Astrocyte (in vitro differentiated cells and primary cell): ENCODE measurements around the gene CPA1. TPM values are rescaled to one million over a fixed set of nuclear protein-coding genes. Genes with fewer than 3 reads are reported as not detected.

Experiments used
- DNase-seq: peaks from one replicate; pipeline ENCODE4 v3.0.0-alpha.2; 2010; ENCODE audit warnings: low read depth
- FAIRE-seq: peaks from 2 replicates; lab custom pipeline; 2011; peaks lifted over from hg19 to GRCh38; lab: Jason Lieb, UNC
- H2AFZ ChIP-seq: 2 replicates; pipeline ENCODE4 v1.6.0; 2012; ENCODE audit warnings: low read depth, low read length, inconsistent platforms
- H3K27ac ChIP-seq: 2 replicates; pipeline ENCODE4 v1.5.1; 2011; ENCODE audit warnings: low read depth, low read length, inconsistent platforms
- H3K27me3 ChIP-seq: 2 replicates; pipeline ENCODE4 v1.6.0; 2011; ENCODE audit warnings: low read length, inconsistent platforms; ENCODE audit not compliant: insufficient read depth
- H3K36me3 ChIP-seq: 2 replicates; pipeline ENCODE4 v1.5.1; 2011; ENCODE audit warnings: low read length, inconsistent platforms; ENCODE audit not compliant: insufficient read depth
- H3K4me1 ChIP-seq: 2 replicates; pipeline ENCODE4 v1.5.1; 2011; ENCODE audit warnings: low read length, inconsistent platforms; ENCODE audit not compliant: insufficient read depth
- H3K4me2 ChIP-seq: 2 replicates; pipeline ENCODE4 v1.6.0; 2012; ENCODE audit warnings: low read length, inconsistent platforms
- H3K4me3 ChIP-seq: 2 replicates; pipeline ENCODE4 v1.5.1; 2011; ENCODE audit warnings: low read depth, mild to moderate bottlenecking, low read length, inconsistent platforms; ENCODE audit not compliant: insufficient read depth
- H3K79me2 ChIP-seq: 2 replicates; pipeline ENCODE4 v1.6.0; 2012; ENCODE audit warnings: mild to moderate bottlenecking, low read length, inconsistent platforms; ENCODE audit not compliant: insufficient read depth
- H3K9ac ChIP-seq: 2 replicates; pipeline ENCODE4 v1.6.0; 2012; ENCODE audit warnings: mild to moderate bottlenecking, low read length, inconsistent platforms
- H3K9me3 ChIP-seq: 2 replicates; pipeline ENCODE4 v1.5.1; 2012; ENCODE audit warnings: low read depth, mild to moderate bottlenecking, low read length, inconsistent platforms; ENCODE audit not compliant: insufficient read depth
- H4K20me1 ChIP-seq: 2 replicates; pipeline ENCODE4 v1.6.0; 2012; ENCODE audit warnings: low read length, inconsistent platforms; ENCODE audit not compliant: insufficient read depth
- H3K27ac Mint-ChIP-seq: one replicate; pipeline ENCODE4 v1.8.0; 2021; ENCODE audit warnings: mild to moderate bottlenecking, mixed read lengths; ENCODE audit not compliant: unreplicated experiment
- H3K27me3 Mint-ChIP-seq: one replicate; pipeline ENCODE4 v1.8.0; 2021; ENCODE audit warnings: low read depth, mixed read lengths; ENCODE audit not compliant: unreplicated experiment
- H3K36me3 Mint-ChIP-seq: one replicate; pipeline ENCODE4 v1.8.0; 2021; ENCODE audit warnings: low read depth, mixed read lengths; ENCODE audit not compliant: unreplicated experiment
- H3K4me1 Mint-ChIP-seq: one replicate; pipeline ENCODE4 v1.8.0; 2021; ENCODE audit warnings: low read depth, mixed read lengths; ENCODE audit not compliant: unreplicated experiment
- H3K4me3 Mint-ChIP-seq: one replicate; pipeline ENCODE4 v1.8.0; 2021; ENCODE audit warnings: mild to moderate bottlenecking, moderate library complexity, mixed read lengths; ENCODE audit not compliant: unreplicated experiment
- H3K9me3 Mint-ChIP-seq: one replicate; pipeline ENCODE4 v1.8.0; 2021; ENCODE audit warnings: mild to moderate bottlenecking, mixed read lengths; ENCODE audit not compliant: unreplicated experiment
- CTCF ChIP-seq: IDR thresholded peaks from 2 replicates; pipeline ENCODE4 v1.5.1; 2011; ENCODE audit warnings: low read depth, mild to moderate bottlenecking, inconsistent platforms, low read length, moderate library complexity; ENCODE audit not compliant: insufficient read depth
- EZH2 ChIP-seq: IDR thresholded peaks from 2 replicates; pipeline ENCODE4 v1.6.1; 2012; ENCODE audit warnings: mild to moderate bottlenecking, low read length, inconsistent platforms; ENCODE audit not compliant: insufficient read depth
- total RNA-seq: library from RNA; stranded (reverse); gene quantifications from 2 replicates; pipeline ENCODE4 v1.2.1, GENCODE V29; 2021

Gene CPA1
- total RNA-seq, 1 donor from 2014 or later = not detected

- Histone ChIP-seq H3K9me3 (no peaks in the 10 kb centered on the region), H3K27me3 (no peaks in the 10 kb centered on the region), H3K4me3 (no peak overlapping the region), H3K36me3 (no peaks in the 10 kb centered on the region), H3K79me2 (no peaks in the 10 kb centered on the region), H3K4me1 (peaks cover 35% of the 10 kb centered on the region), H3K4me2 (peak overlapping the region; percentile 90), H2AFZ (no peak overlapping the region), H3K9ac (no peak overlapping the region), H3K27ac (no peak overlapping the region), H4K20me1 (no peaks in the 10 kb centered on the region)
- no peak for DNase-seq
- peaks cover 49% of the 10 kb centered on the region for H3K4me1 Mint-ChIP-seq
- no peaks in the 10 kb centered on the region for H3K36me3 Mint-ChIP-seq
- TF ChIP-seq CTCF (no peak), EZH2 (no peak)
- FAIRE-seq = no peak
- H3K27ac Mint-ChIP-seq = peak overlapping the region; percentile 84
- H3K27me3 Mint-ChIP-seq = peaks cover 8% of the 10 kb centered on the region
- H3K4me3 Mint-ChIP-seq = no peak overlapping the region
- no peaks in the 10 kb centered on the region for H3K9me3 Mint-ChIP-seq
Measured at GRCh38 chr7:130351791-130352090, 28.6 kb upstream of the CPA1 start.

GRCh38 chr7:130352194-130353074, 27.9 kb upstream of the CPA1 start:
- no peaks in the 10 kb centered on the region for H3K9me3 ChIP-seq
- no peaks in the 10 kb centered on the region for H4K20me1 ChIP-seq
- Mint-ChIP-seq H3K27ac (peak overlapping the region; percentile 84), H3K4me3 (no peak overlapping the region), H3K27me3 (peaks cover 8% of the 10 kb centered on the region), H3K36me3 (no peaks in the 10 kb centered on the region), H3K4me1 (peaks cover 55% of the 10 kb centered on the region), H3K9me3 (no peaks in the 10 kb centered on the region)
- H3K4me2 ChIP-seq = peak overlapping the region; percentile 90
- peak overlapping the region; percentile 78 for H3K27ac ChIP-seq
- H2AFZ ChIP-seq = peak overlapping the region; percentile 77
- DNase-seq = peak; percentile 61
- H3K9ac ChIP-seq = peak overlapping the region; percentile 74
- H3K4me1 ChIP-seq = peaks cover 41% of the 10 kb centered on the region
- no peak for TF ChIP-seq EZH2
- TF ChIP-seq CTCF = no peak
- H3K36me3 ChIP-seq = no peaks in the 10 kb centered on the region
- peak overlapping the region; percentile 43 for H3K4me3 ChIP-seq
- H3K27me3 ChIP-seq = no peaks in the 10 kb centered on the region
- no peaks in the 10 kb centered on the region for H3K79me2 ChIP-seq
- FAIRE-seq = no peak

- Histone ChIP-seq H3K36me3 (no peaks in the 10 kb centered on the region), H3K27me3 (no peaks in the 10 kb centered on the region), H3K79me2 (no peaks in the 10 kb centered on the region), H3K27ac (peak overlapping the region; percentile 50), H3K4me3 (no peak overlapping the region), H3K4me1 (peaks cover 44% of the 10 kb centered on the region), H3K9ac (peak overlapping the region; percentile 34), H2AFZ (no peak overlapping the region), H3K4me2 (peak overlapping the region; percentile 90), H3K9me3 (no peaks in the 10 kb centered on the region), H4K20me1 (no peaks in the 10 kb centered on the region)
- Mint-ChIP-seq H3K4me3 (no peak overlapping the region), H3K36me3 (no peaks in the 10 kb centered on the region), H3K4me1 (peaks cover 58% of the 10 kb centered on the region), H3K9me3 (no peaks in the 10 kb centered on the region), H3K27me3 (peaks cover 4% of the 10 kb centered on the region), H3K27ac (peak overlapping the region; percentile 74)
- no peak for DNase-seq
- no peak for TF ChIP-seq EZH2
- no peak for TF ChIP-seq CTCF
- no peak for FAIRE-seq
Measured at GRCh38 chr7:130353196-130353595, 27.1 kb upstream of the CPA1 start.
